ENCODE measurements around the gene PHACTR3. TPM values are rescaled to one million over a fixed set of nuclear protein-coding genes. Genes with fewer than 3 reads are reported as not detected.

Gene PHACTR3
- total RNA-seq, 1 donor from 2014 or later = 1.6 TPM

DNA sequence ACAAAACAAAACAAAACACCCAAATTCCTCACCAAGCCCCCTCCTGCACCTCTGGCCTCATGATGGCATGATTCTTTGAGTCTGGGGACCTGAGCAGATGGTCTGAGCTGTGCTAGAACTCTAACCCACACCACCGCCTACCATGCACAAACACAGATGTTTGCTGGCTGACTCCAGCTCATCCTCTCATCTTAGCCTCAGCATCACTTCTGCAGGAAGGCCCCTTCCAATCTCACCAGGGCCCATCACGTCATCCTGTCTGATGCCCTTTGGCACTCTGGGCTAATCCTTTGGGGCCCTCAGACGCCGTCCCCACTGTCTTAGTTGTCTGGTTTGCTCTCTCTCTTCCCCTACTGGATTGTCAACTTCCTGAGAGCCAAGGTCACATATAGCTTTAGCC is 85.8 kb downstream of the PHACTR3 start:
- no peak for DNase-seq (ENCODE audit: low read depth in 2 of 2)

DNA sequence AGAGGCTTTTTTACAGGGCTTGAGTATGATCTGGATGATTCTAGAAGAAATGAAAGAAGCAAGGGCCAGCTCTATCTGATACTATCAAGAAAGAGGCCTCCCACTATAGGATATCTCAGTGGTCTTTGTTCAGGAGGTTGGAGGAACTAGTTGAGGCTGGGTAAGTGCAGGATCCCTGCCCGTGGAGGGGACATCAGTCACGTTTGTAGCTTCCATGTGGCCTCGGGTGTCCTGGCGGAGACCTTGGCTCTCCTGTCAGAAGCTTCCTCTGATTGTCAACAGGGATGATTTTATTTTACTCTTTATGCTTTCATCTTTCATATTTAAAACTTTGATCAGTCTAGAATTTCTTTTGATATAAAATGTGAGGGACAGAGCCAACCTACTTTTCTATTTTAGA is 86.6 kb downstream of the PHACTR3 start:
- no peak for DNase-seq (ENCODE audit: low read depth in 2 of 2)

DNA sequence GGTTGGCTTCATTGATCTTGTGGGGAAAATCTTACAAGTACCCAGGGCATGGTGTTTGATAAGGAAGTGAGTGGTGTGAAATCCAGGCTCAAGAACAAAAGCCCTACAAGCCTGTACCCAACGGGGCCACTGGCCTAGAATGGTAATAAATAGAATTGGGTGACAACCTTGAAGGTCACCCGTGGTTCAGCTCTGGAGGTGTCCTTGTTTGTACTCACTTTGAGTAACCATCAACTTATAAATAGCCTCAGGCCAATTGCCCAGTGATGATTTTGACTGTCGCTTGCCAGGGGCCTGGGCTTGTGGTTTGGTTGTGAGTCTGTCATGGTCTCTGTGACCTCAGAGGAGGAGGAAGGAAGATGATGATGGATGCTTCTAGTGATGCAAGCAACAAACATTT is 87.8 kb downstream of the PHACTR3 start:
- no peak for DNase-seq (ENCODE audit: low read depth in 2 of 2)

DNA sequence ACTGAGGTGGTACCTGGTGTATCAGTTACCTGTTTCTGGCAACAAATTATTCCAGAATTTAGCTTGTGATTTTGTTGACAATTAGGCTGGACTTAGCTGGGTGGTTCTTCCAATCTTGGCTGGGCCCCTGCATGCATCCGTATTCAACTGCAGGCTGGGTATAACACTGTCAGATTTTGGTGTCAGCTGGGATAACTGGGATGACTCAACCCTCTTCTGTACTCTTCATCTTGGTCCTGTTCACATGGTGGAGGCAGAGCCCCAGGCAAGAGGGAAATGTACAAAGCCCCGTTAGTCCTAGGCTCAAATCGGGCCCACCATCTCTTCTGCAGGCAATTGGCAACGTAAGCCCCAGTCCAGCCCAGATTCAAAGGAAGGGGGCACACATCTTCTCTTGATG is 89.2 kb downstream of the PHACTR3 start:
- no peak for DNase-seq (ENCODE audit: low read depth in 2 of 2)

DNA sequence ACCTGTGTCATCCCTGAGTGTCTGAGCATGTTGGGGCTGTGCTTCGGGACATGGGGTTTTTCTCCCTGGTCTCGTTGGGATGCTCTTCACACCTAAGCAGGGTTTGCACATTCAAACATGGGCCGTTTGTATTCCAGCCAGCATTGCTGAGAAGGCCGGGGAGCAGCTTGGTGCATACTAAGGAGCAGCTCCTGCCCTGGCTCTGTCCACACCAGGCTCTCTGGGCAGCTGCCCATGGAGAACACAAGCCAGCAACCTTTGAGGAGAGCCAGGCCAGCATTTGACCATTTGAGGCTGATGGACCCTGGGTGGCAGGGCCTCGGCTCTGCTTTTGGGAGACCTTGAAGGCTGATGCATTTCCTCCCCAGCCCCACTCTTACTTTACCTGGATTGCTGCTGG is 92.1 kb downstream of the PHACTR3 start:
- DNase-seq (ENCODE audit: low read depth in 2 of 2) = no peak

DNA sequence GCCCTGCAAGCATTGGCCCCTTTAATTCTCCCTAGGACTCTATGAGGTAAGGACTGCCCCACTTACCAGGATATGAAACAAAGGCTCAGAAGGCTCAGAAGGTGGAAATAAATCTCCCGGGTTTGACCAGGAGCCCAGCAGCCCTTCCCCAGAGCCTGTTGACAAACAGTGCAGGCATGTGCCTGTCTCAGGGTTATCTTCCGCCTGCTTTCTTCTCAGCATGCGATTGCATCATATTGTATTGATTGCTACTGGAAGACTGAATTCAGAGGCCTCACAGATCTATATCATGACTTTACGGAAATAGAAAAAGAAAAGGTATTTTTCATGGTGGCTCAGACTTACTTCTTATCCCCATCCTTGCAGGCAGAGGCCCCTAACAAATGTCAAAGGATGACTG is 92.7 kb downstream of the PHACTR3 start:
- DNase-seq (ENCODE audit: low read depth in 2 of 2) = no peak

DNA sequence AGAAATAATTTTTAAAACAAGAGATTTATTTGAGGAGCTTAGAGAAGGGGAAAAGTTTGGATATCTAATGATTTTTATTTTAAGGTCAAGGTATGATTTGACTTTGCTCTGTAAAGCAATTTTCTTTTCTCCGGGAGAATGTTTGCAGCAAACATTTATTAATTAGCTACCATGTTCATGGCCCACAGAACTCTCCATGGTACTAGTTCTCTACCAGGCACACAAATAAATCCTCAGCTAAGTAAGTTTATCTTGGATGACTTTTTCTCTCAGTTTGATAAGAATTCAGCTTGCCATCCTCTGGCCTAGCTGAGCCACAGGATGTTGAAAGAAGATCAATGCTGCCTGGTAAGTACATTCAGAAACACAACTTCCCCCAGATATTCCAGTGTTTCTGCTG is 94.3 kb downstream of the PHACTR3 start:
- DNase-seq (ENCODE audit: low read depth in 2 of 2) = no peak

DNA sequence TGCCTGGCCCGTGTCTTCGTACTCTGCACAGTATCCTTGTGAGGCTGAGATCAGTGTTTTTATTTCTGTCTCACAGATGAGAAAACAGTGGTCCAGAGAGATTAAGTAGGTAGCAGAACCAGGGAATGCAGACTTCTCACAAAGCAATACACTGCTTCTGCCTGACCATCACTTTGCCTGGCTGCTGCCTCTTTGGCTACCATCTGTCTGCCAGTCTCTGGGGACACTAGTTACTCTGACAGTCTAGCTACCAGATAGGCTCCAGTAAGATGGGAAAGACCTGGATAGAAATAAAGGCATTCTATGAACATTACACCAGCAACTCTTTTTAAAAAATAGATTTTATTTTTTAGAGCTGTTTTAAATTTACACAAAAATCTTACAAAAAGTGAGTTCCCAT is 96.9 kb downstream of the PHACTR3 start:
- DNase-seq (ENCODE audit: low read depth in 2 of 2) = no peak

DNA sequence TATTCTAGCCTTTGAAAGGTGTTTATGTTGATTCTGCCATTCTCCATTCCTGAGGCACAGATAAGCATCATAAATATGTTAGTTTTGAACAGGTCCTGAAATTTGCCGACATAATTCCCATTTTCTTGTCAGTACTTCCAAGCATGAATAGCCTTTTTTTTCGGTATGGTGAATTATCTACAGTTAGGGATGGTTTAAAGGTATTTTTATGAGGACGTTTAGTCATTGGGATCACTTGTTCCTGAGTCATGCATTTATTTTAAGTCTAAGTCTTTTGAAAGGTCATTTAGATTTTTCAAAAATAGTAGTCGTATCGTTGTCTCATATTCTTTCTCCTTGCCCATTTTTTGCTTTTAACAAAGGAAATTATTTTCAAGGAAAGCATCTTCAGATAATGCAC is 98.7 kb downstream of the PHACTR3 start:
- no peak for DNase-seq (ENCODE audit: low read depth in 2 of 2)

DNA sequence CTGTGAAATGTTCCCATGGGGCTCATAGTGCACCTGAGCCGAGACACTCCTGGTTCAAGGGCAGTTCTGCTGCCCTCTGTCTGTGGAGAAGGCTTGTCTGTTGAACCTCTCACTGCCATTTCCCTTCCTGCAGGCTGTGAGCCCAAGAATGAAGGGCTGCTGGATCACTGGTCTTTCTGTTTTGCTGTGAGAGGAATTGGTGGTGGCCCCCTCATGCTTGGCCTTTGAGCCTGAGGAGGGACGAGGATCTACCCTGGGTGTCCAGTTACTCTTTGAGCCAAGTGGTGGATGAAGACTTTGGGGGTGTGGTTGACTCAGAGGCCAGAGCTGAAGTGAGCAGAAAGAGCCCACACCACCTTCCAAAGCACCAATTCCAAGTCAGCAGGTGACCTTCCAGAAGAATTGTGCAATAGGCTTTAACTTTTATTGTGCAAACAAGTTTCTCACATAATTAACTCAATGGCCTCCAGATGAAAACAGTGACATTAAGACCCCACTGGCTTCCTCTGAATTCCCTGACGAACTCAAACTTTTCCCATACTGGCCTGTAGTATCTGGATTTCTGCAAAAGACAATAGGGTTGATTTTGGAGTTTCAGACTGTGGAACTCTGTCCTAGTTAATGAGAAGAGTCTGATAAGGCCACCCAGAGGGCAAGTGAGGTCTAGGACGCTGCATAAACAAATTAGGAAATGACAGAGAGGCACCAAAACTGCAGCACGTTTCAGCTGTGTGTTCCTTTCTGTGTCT is 101.5 kb downstream of the PHACTR3 start:
- no peak for DNase-seq (ENCODE audit: low read depth in 2 of 2)

DNA sequence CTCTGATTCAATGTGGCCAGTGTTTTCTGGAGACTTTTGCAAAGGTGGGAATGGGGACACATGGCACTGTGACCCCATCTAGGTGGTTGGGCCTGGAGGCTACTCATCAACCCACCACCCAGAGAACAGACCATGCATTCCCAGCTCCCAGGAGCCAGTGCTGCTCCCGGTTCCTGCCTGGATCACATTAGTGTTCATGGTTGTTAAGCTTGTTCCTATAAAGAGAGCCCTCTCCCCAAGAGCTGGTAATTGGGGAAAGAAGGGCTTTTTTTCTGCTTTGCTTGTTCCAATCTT is 102.0 kb downstream of the PHACTR3 start:
- no peak for DNase-seq (ENCODE audit: low read depth in 2 of 2)

DNA sequence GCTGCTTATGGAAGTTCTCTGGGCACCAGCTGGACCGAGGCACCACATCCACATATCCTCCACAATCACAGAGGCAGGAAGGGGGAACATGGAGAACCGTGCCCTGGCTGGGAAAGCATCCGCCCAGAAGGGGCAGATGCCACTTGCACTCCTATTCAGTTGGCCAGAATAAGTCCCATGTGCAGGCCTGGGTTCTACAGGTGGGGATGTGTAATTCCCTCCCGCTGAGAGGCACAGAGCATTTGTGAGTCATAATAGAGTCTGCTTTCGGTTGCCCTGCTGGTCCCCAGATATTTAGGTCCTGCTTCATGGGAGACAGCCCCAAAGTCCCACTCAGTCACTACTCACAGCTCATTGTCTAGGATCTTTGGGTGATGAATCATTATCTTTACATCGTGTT is 104.0 kb downstream of the PHACTR3 start:
- DNase-seq (ENCODE audit: low read depth in 2 of 2) = no peak

DNA sequence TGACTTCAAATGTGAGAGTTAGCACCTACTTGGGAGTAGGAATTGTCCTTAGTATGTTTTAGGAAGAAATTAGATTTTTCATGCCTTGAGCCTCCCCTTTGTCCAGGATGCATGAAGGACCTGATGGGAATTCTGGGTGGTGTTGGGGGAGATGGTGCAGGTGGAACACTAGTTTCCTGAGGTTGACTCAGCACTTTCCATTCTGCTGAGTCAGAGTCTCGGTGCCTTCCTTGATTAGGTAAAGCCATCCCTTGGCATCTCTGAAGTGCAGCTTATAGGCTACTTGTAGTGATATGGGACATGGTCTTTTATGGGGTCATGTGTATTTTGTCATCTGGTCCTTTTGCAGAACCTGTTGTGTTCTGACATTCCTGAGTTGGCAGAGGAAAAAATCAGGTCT is 105.3 kb downstream of the PHACTR3 start:
- DNase-seq (ENCODE audit: low read depth in 2 of 2) = no peak

DNA sequence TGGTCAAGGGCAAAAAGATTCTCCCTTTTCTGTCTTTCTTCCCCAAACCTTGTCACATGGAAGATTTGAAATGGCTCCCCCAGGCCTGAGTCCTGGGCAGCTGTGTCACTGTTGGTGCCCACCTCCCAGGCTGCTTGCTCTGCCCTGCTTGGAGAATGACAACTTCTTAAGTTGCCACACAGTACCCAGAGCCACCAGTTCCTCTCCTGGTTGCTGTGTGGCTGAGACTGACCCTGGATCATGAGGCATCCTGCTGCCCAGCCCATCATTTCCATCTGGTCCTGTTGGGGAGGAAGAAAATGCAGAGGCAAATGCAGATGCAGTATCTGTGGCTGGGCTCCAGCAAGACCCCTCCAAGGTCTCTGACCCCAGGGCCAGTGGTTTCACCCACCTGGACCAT is 113.7 kb downstream of the PHACTR3 start:
- no peak for DNase-seq (ENCODE audit: low read depth in 2 of 2)

DNA sequence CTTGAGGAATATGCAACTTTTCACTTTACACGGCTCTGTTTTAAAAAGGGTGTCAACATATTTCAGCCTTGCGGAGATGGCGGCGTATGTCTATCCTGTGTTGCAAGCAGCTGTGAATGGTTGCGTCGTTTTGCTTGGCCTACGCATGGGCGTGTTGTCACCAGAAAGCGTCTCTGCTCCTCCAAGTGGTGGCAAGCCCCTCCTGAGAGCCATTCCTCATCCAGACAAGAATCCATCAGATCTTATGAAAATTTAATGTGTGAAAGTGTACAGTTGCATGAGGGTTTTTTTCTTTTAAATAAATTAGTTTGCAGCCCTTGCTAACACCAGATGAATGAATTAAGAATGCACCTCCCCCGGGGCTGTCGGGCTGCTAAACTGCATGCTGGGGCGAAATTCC is 114.4 kb downstream of the PHACTR3 start:
- DNase-seq (ENCODE audit: low read depth in 2 of 2) = no peak

DNA sequence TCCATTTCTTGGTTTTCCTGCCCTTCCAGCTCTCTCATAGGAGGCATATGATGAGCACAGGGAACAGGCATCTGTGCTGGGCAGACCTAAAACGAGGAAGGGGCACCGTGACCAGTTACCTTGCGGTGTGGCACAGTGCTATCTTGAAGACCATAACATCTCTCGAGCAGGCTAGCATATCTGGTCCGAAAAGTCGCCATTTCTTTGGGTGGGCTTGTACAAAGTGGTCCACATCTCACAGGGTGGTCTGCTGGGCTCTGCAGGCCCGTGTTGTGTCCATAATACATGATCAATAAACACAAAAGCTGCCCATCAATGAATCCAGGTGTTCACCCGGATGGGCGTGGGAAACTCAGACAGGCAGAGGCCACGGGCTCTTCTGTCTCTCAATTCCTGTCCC is 115.7 kb downstream of the PHACTR3 start:
- DNase-seq (ENCODE audit: low read depth in 2 of 2) = no peak

DNA sequence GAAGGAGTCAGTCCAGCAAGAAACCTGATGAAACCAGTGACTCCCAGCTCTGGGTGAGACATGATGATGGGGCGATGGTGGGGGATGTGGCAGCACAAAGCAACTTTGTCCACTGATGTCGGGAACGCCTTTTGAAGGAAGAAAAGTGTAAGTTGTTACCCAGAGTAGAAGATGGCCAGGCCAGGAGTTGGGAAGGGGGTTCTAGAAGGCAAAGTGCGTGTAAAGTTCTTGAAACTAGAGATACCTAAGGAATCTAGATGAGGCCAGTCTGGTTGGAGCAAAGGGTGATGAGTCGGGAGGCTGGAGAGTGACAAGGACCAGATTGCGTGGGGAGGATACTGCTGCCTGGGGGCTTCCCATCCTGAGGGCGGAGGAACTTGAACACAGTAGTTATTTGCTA is 117.0 kb downstream of the PHACTR3 start:
- no peak for DNase-seq (ENCODE audit: low read depth in 2 of 2)

DNA sequence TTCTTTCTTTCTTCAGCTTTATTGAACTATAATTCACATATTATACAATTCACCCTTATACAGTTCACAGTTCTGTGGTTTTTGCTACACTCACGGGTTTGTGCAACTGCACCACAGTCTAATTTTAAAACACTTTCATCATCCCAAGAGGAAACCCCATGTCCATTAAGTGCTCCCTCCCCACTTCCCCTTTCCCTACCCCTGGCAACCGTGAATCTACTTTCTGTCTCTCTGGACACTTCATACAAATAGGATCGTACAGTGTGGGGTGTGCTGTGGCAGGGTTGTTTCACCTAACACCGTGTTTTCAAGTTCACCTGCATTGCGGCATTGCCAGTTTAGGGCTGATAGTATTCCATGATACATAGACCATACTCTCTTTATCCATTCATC is 118.8 kb downstream of the PHACTR3 start:
- no peak for DNase-seq (ENCODE audit: low read depth in 2 of 2)

DNA sequence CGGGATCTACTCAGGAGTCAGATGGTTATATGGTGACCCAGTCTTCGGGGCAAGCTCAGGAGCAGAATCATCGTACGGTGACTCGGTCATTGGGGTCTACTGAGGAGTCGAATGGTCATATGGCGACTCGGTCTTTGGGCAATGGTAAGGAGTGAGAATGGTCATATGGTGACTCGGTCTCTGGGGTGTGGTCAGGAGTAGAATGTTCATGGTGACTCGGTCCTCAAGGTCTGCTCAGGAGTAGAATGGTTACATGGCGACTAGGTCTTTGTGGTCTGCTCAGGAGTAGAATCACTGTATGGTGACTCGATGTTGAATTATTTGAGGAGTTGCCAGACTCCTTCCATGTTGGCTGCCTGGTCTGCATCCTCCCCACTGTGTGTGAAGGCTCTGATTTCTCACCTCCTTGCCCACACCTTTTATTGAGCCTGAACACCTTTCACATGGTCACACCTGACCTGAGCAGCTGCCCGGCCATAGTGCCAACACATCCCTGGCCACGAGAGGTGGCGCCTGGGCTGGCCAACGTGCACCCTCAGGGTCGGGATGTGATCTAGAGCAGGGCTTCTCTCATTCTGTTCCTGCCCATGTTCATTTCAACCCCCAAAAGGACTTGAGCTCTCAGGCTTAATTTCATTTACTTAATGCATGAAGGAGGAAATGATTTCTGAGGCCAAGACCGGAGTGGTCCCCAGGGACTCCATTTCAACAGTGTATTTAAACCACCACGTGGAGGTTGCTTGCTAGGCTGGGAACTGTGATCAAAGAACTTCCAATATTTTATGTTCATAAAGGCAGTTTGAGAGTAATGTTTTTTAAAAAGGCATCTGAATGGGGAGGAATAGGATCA is 119.5 kb downstream of the PHACTR3 start:
- DNase-seq (ENCODE audit: low read depth in 2 of 2) = no peak

DNA sequence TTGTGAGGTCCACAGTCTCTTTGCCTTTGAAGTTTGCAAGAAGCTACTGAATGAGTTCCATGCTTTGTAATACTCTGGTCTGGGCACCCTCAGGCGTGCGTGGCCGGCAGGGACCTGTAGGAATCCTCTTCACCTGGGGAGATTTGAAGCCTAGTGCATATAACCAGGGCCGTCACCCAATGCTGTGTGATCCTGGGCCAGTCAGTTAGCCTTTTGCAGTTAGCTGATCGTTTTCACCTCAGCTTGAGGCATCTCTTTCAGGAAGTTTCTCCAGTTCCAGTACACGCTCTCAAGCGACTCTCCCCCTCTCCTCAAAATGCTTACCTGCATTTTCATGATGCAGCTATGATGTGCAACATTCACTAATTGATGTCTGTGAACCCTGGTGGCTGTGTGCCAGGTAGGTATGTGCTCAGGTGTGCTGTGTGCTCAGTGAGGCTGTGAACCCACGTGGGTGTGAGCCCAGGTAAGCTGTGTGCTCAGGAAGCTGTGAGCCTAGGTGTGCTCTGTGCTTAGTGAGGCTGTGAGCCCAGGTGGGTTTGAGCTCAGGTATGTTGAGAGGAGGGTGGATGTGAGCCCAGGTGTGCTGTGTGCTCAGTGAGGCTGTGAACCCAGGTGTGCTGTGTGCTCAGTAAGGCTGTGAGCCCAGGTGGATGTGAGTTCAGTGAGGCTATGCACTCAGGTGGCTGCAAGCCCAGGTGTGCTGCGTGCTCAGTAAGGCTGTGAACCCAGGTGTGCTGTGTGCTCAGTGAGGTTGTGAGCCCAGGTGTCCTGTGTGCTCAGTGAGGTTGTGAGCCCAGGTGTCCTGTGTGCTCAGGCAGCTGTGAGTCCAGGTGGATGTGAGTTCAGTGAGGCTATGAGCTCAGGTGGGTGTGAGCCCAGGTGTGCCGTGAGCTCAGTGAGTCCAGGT is 120.4 kb downstream of the PHACTR3 start:
- DNase-seq (ENCODE audit: low read depth in 2 of 2) = no peak

DNA sequence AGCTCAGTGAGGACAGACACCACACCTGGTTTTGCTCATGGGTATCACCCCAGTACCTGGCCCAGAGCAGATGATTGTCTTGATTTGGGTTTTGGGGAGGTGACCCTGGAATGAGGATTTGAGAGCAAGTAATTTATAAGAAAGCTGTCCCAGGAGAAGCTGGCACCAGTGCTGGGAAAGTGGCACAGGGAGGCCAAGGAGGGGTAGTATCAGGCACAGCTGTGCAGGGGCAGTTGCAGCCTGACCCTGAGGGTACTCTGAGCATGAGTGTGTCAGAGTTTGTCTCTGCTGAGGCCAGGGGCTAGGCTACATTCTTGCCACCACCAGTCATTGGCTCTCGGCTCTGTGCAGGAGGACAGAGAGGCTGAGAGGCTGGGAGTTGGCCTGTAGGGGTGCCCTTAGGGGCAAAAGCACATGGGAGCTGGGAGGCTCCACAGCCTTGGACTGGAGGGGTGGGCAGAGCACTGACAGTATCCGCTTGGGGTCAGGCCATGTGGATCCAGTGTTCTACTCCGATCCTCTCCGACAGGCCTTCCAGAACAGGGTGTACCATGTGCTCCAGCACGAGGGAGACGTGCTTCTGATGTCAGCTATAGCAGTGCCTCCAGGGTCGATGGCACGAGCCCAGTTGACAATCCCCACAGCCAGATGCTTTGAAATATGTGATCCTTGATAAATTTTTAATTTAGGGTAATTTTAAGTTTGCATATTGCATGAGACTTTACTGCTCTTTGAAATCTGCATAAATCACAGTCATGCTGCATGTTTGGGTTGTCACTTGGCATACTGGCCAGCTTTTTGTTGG is 121.3 kb downstream of the PHACTR3 start:
- DNase-seq (ENCODE audit: low read depth in 2 of 2) = no peak

DNA sequence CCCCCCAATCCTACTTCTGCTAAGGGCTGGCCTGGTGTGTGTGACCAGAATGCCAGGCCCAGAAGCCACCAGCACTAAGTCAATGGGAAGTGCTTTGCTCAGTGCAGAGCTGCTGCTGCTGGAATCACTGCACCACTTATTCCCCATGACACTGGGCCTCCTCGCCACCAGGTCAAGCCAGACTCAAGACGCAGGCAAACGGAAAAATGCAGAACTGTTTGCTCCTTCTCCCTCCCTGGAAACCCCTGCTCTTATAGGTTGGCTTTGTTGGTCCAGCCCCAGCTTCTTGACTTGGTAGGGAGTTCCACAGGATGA is 121.9 kb downstream of the PHACTR3 start:
- no peak for DNase-seq (ENCODE audit: low read depth in 2 of 2)
